SK-N-SH (cell line): ENCODE results near the gene HUNK. TPM values are rescaled to one million over a fixed set of nuclear protein-coding genes. Genes with fewer than 3 reads are reported as not detected.

ENCODE experiments used
- CTCF ChIA-PET: fragments of 300-600, 350-600 bp; formaldehyde crosslinking; extraction: SDS; loops from one replicate; lab custom pipeline; 2021; lab: Yijun Ruan, JAX
- POLR2A ChIA-PET: fragments of 350-600 bp; sonication (Branson Sonifier 250); formaldehyde crosslinking; extraction: SDS; loops from one replicate; lab custom pipeline; 2020; ENCODE audit warnings: antibody characterized with exemption, inconsistent platforms; lab: Yijun Ruan, JAX
- DNase-seq: peaks from one replicate; pipeline ENCODE4 v3.0.0; 2012
- H2AFZ ChIP-seq: fragments of 200-600 bp; sonication (generic); 2 replicates; pipeline ENCODE4 v1.8.1; 2016; ENCODE audit warnings: antibody characterized with exemption, mild to moderate bottlenecking, low read depth
- H3F3A ChIP-seq: fragments of 200-600 bp; sonication (generic); replicated peaks from 2 replicates; pipeline ENCODE3; 2016; ENCODE audit warnings: antibody characterized with exemption, mild to moderate bottlenecking; ENCODE audit not compliant: insufficient read depth
- H3K27ac ChIP-seq, 2 experiments: fragments of 200-500 bp in 1 of 2; fragments of 200-600 bp in 1 of 2; sonication (Bioruptor generic) in 1 of 2; sonication (generic), shearing (Covaris generic) in 1 of 2; 2 replicates each; pipeline versions ENCODE4 v1.5.1 to v1.6.1; 2014 to 2016; ENCODE audit warnings: low read depth in 2 of 2, inconsistent platforms in 1 of 2, low read length in 1 of 2, mild to moderate bottlenecking in 1 of 2, mixed read lengths in 1 of 2
- H3K27me3 ChIP-seq: fragments of 200-600 bp; sonication (generic), shearing (Covaris generic); 2 replicates; pipeline ENCODE4 v1.6.1; 2016; ENCODE audit warnings: mixed run types; ENCODE audit not compliant: insufficient read depth
- H3K36me3 ChIP-seq, 2 experiments: fragments of 200-500 bp in 1 of 2; fragments of 200-600 bp in 1 of 2; sonication (Bioruptor generic) in 1 of 2; sonication (generic) in 1 of 2; replicated peaks in 1 of 2; 2 replicates each; pipeline versions ENCODE3 to v1.5.1; 2014 to 2016; ENCODE audit warnings: low read length in 1 of 2, mild to moderate bottlenecking in 1 of 2; ENCODE audit not compliant: insufficient read depth in 2 of 2, control insufficient read depth in 1 of 2
- H3K4me1 ChIP-seq, 2 experiments: fragments of 200-500 bp in 1 of 2; fragments of 200-600 bp in 1 of 2; sonication (Bioruptor generic) in 1 of 2; sonication (generic), shearing (Covaris generic) in 1 of 2; 2 replicates each; pipeline versions ENCODE4 v1.5.1 to v1.6.1; 2014 to 2016; ENCODE audit warnings: low read depth in 1 of 2, low read length in 1 of 2, mixed run types in 1 of 2; ENCODE audit not compliant: insufficient read depth in 2 of 2, control insufficient read depth in 1 of 2
- H3K4me2 ChIP-seq: fragments of 200-600 bp; sonication (generic), shearing (Covaris generic); 2 replicates; pipeline ENCODE4 v1.6.1; 2017; ENCODE audit warnings: mixed run types
- H3K4me3 ChIP-seq, 2 experiments: fragments of 200-500 bp in 1 of 2; fragments of 200-600 bp in 1 of 2; sonication (Bioruptor generic) in 1 of 2; sonication (generic), shearing (Covaris generic) in 1 of 2; 2 replicates each; pipeline versions ENCODE4 v1.5.1 to v1.8.1; 2014 to 2016; ENCODE audit warnings: low read depth in 2 of 2, inconsistent platforms in 1 of 2, low read length in 1 of 2, mild to moderate bottlenecking in 1 of 2, mixed read lengths in 1 of 2, moderate library complexity in 1 of 2
- H3K79me2 ChIP-seq: fragments of 200-600 bp; sonication (generic); 2 replicates; pipeline ENCODE4 v1.8.1; 2017; ENCODE audit warnings: mild to moderate bottlenecking; ENCODE audit not compliant: insufficient read depth
- H3K9ac ChIP-seq: fragments of 200-600 bp; sonication (generic); 2 replicates; pipeline ENCODE4 v1.6.1; 2017; ENCODE audit warnings: mixed run types
- H3K9me2 ChIP-seq: fragments of 200-600 bp; sonication (generic); 2 replicates; pipeline ENCODE4 v1.6.1; 2017; ENCODE audit warnings: mixed run types
- H3K9me3 ChIP-seq: fragments of 200-600 bp; sonication (generic); 2 replicates; pipeline ENCODE4 v1.6.1; 2017; ENCODE audit warnings: mixed run types, mild to moderate bottlenecking, moderate library complexity
- H4K20me1 ChIP-seq: fragments of 200-600 bp; sonication (generic); 2 replicates; pipeline ENCODE4 v1.6.1; 2017; ENCODE audit warnings: mild to moderate bottlenecking, mixed run types; ENCODE audit not compliant: insufficient read depth
- EP300 ChIP-seq, 2 experiments: IDR thresholded peaks; 2 replicates each; pipeline versions ENCODE4 v1.4.0 to v1.6.1; 2012; ENCODE audit warnings: borderline replicate concordance in 1 of 2, low read depth in 1 of 2, low read length in 1 of 2
- EZH2phosphoT487 ChIP-seq: fragments of 200-600 bp; sonication (generic); IDR thresholded peaks from 2 replicates; pipeline ENCODE4 v1.6.1; 2017; ENCODE audit warnings: low read depth, mixed run types, mild to moderate bottlenecking, antibody characterized with exemption, moderate library complexity, borderline replicate concordance
- FOSL2 ChIP-seq: IDR thresholded peaks from 2 replicates; pipeline ENCODE4 v1.4.0; 2012; ENCODE audit warnings: low read depth, mild to moderate bottlenecking, moderate library complexity, borderline replicate concordance
- FOXJ3 ChIP-seq: sonication (generic); formaldehyde crosslinking; IDR thresholded peaks from 2 replicates; pipeline ENCODE4 v1.5.1; 2020; ENCODE audit warnings: mild to moderate bottlenecking, missing genetic modification reagents
- GATA2 ChIP-seq: sonication (generic); formaldehyde crosslinking; IDR thresholded peaks from 2 replicates; pipeline ENCODE4 v1.5.0; 2020; ENCODE audit warnings: mild to moderate bottlenecking, missing genetic modification reagents
- JUND ChIP-seq: IDR thresholded peaks from 2 replicates; pipeline ENCODE4 v1.4.0; 2012
- NFIC ChIP-seq: IDR thresholded peaks from 2 replicates; pipeline ENCODE4 v1.4.0; 2012; ENCODE audit warnings: borderline replicate concordance
- POLR2AphosphoS5 ChIP-seq: IDR thresholded peaks from 2 replicates; pipeline ENCODE4 v1.6.1; 2012; ENCODE audit warnings: low read depth, low read length
- RAD21 ChIP-seq: IDR thresholded peaks from 2 replicates; pipeline ENCODE4 v1.6.1; 2012; ENCODE audit warnings: mild to moderate bottlenecking, low read length
- RCOR1 ChIP-seq: fragments of 150-350 bp; IDR thresholded peaks from 2 replicates; pipeline ENCODE4 v1.6.1; 2017; ENCODE audit warnings: antibody characterized with exemption, low read length
- RFX5 ChIP-seq: IDR thresholded peaks from 2 replicates; pipeline ENCODE4 v1.6.1; 2012; ENCODE audit warnings: mild to moderate bottlenecking, improper control_type of control experiment, low read length
- RXRA ChIP-seq: IDR thresholded peaks from 2 replicates; pipeline ENCODE4 v1.4.0; 2012; ENCODE audit warnings: low read depth, mild to moderate bottlenecking, borderline replicate concordance
- SMC3 ChIP-seq: IDR thresholded peaks from 2 replicates; pipeline ENCODE4 v1.6.1; 2012; ENCODE audit warnings: low read depth, low read length, improper control_type of control experiment
- TCF12 ChIP-seq: IDR thresholded peaks from 2 replicates; pipeline ENCODE4 v1.4.0; 2012
- TEAD4 ChIP-seq: IDR thresholded peaks from 2 replicates; pipeline ENCODE4 v1.4.0; 2012; ENCODE audit warnings: mild to moderate bottlenecking, borderline replicate concordance; ENCODE audit not compliant: insufficient read depth
- polyA plus RNA-seq, 3 experiments: library from polyadenylated mRNA; depleted of rRNA; stranded (reverse); fragments of >200 nt; gene quantifications; 2 replicates each; pipeline ENCODE4 v1.2.3, GENCODE V29; 2012
- TF ChIP-seq, protein P1 (sequence below): fragments of 200-600 bp; sonication (generic); IDR thresholded peaks from 2 replicates; pipeline ENCODE4 v1.6.1; 2017; ENCODE audit warnings: antibody characterized with exemption, mild to moderate bottlenecking, moderate library complexity
- TF ChIP-seq, protein P2 (sequence below): IDR thresholded peaks from 2 replicates; pipeline ENCODE4 v1.4.0; 2012; ENCODE audit warnings: low read depth, borderline replicate concordance
- TF ChIP-seq, protein P3 (sequence below): IDR thresholded peaks from 2 replicates; pipeline ENCODE4 v1.4.0; 2012; ENCODE audit warnings: low read depth, borderline replicate concordance
- TF ChIP-seq, protein P4 (sequence below): IDR thresholded peaks from 2 replicates; pipeline ENCODE4 v1.4.0; 2012; ENCODE audit warnings: low read depth

HUNK gene
- polyA plus RNA-seq, 1 of the 3 experiments (the other 2 are of a cell fraction) = 0.31 TPM

DNA sequence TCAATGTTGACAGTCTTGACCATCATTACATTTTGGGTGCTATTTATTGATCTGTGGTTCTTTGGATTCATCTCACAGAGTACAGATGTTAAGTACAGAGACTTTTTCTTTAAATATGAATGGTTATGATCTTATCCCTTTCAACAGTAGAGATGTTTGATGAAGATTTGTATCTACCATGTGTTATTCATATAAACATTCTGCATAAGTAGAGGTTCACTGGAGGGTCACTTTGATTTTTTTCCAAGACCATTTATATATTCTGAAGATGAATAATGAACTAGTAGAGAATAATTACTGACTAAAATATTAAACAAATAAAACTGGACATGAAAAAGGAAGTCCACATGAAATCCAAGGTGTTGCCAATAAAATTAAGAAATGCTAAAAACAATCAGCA, 28.6 kb upstream of the HUNK start:
- DNase-seq = no peak
- no peak overlapping the region for H2AFZ ChIP-seq
- H3K4me3 ChIP-seq = no peak overlapping the region
- ChIA-PET POLR2A (no interaction called here), CTCF (no interaction called here)
- no peaks in the 10 kb centered on the region for H3K79me2 ChIP-seq
- peaks cover 7% of the 10 kb centered on the region for H3K27me3 ChIP-seq
- H3F3A ChIP-seq = no peaks in the 10 kb centered on the region
- H3K9me3 ChIP-seq = no peaks in the 10 kb centered on the region
- H3K4me1 ChIP-seq = no peaks in the 10 kb centered on the region
- no peak overlapping the region for H3K9ac ChIP-seq
- H3K9me2 ChIP-seq = no peaks in the 10 kb centered on the region
- H4K20me1 ChIP-seq = no peaks in the 10 kb centered on the region
- H3K4me2 ChIP-seq = no peak overlapping the region
- no peak overlapping the region for H3K27ac ChIP-seq
- TF ChIP-seq SMC3 = no peak
- no peak for TF ChIP-seq RFX5
- TF ChIP-seq FOXJ3 (CRISPR knock-in tag) = no peak
- no peak for TF ChIP-seq EP300 (IDR thresholded peaks at IDR 0.05; ENCODE audit: borderline replicate concordance in 1 of 2, low read depth in 1 of 2, low read length in 1 of 2)
- TF ChIP-seq GATA2 (CRISPR knock-in tag) = no peak
- TF ChIP-seq TEAD4 = no peak
- TF ChIP-seq, protein P1, sequence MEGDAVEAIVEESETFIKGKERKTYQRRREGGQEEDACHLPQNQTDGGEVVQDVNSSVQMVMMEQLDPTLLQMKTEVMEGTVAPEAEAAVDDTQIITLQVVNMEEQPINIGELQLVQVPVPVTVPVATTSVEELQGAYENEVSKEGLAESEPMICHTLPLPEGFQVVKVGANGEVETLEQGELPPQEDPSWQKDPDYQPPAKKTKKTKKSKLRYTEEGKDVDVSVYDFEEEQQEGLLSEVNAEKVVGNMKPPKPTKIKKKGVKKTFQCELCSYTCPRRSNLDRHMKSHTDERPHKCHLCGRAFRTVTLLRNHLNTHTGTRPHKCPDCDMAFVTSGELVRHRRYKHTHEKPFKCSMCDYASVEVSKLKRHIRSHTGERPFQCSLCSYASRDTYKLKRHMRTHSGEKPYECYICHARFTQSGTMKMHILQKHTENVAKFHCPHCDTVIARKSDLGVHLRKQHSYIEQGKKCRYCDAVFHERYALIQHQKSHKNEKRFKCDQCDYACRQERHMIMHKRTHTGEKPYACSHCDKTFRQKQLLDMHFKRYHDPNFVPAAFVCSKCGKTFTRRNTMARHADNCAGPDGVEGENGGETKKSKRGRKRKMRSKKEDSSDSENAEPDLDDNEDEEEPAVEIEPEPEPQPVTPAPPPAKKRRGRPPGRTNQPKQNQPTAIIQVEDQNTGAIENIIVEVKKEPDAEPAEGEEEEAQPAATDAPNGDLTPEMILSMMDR = no peak
- no peak for TF ChIP-seq POLR2AphosphoS5
- no peak for TF ChIP-seq RAD21
- no peak for TF ChIP-seq RXRA
- TF ChIP-seq, protein P2, sequence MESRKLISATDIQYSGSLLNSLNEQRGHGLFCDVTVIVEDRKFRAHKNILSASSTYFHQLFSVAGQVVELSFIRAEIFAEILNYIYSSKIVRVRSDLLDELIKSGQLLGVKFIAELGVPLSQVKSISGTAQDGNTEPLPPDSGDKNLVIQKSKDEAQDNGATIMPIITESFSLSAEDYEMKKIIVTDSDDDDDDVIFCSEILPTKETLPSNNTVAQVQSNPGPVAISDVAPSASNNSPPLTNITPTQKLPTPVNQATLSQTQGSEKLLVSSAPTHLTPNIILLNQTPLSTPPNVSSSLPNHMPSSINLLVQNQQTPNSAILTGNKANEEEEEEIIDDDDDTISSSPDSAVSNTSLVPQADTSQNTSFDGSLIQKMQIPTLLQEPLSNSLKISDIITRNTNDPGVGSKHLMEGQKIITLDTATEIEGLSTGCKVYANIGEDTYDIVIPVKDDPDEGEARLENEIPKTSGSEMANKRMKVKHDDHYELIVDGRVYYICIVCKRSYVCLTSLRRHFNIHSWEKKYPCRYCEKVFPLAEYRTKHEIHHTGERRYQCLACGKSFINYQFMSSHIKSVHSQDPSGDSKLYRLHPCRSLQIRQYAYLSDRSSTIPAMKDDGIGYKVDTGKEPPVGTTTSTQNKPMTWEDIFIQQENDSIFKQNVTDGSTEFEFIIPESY = no peak
- TF ChIP-seq TCF12 = no peak
- TF ChIP-seq JUND = no peak
- no peak for TF ChIP-seq FOSL2
- TF ChIP-seq NFIC = no peak
- TF ChIP-seq, protein P3, sequence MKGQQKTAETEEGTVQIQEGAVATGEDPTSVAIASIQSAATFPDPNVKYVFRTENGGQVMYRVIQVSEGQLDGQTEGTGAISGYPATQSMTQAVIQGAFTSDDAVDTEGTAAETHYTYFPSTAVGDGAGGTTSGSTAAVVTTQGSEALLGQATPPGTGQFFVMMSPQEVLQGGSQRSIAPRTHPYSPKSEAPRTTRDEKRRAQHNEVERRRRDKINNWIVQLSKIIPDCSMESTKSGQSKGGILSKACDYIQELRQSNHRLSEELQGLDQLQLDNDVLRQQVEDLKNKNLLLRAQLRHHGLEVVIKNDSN = no peak
- TF ChIP-seq RCOR1 = no peak
- TF ChIP-seq EZH2phosphoT487 = no peak
- TF ChIP-seq, protein P4, sequence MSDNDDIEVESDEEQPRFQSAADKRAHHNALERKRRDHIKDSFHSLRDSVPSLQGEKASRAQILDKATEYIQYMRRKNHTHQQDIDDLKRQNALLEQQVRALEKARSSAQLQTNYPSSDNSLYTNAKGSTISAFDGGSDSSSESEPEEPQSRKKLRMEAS = no peak
- TF ChIP-seq, all 33 proteins: peak for 0
- no peaks in the 10 kb centered on the region for H3K36me3 ChIP-seq
